GM23338 (cell line): Measurements from ENCODE around the gene P2RY4. TPM values are rescaled to one million over a fixed set of nuclear protein-coding genes. Genes with fewer than 3 reads are reported as not detected.

Experiments
- ATAC-seq: fragments of 200-7000 bp; cut with Tn5 transposase; 3 replicates; pipeline ENCODE4 v1.9.1; 2020
- DNase-seq: peaks from one replicate; pipeline ENCODE4 v3.0.0-alpha.2; 2015; ENCODE audit warnings: low spot score
- H2AFZ ChIP-seq: fragments of 200-600 bp; sonication (generic); 2 replicates; pipeline ENCODE4 v1.8.0; 2016; ENCODE audit warnings: antibody characterized with exemption, mild to moderate bottlenecking, moderate library complexity
- H3F3A ChIP-seq: fragments of 200-600 bp; sonication (generic); replicated peaks from 2 replicates; pipeline ENCODE4 v1.8.0; 2017; ENCODE audit warnings: antibody characterized with exemption, mixed run types, low read depth
- H3K27ac ChIP-seq: fragments of 200-600 bp; sonication (generic); 2 replicates; pipeline ENCODE4 v1.6.1; 2016; ENCODE audit warnings: low read depth
- H3K27me3 ChIP-seq: fragments of 200-600 bp; sonication (generic); 2 replicates; pipeline ENCODE4 v1.8.0; 2016; ENCODE audit warnings: mild to moderate bottlenecking, mixed run types, moderate library complexity; ENCODE audit not compliant: insufficient read depth
- H3K36me3 ChIP-seq: fragments of 200-600 bp; sonication (generic); 2 replicates; pipeline ENCODE4 v1.8.0; 2016; ENCODE audit warnings: mild to moderate bottlenecking; ENCODE audit not compliant: insufficient read depth
- H3K4me1 ChIP-seq: fragments of 200-600 bp; sonication (generic); 2 replicates; pipeline ENCODE4 v1.8.0; 2016; ENCODE audit warnings: mild to moderate bottlenecking, moderate library complexity; ENCODE audit not compliant: insufficient read depth
- H3K4me2 ChIP-seq: fragments of 200-600 bp; sonication (generic); 2 replicates; pipeline ENCODE4 v1.7.1; 2017; ENCODE audit warnings: mixed run types
- H3K4me3 ChIP-seq: fragments of 200-600 bp; sonication (generic); 2 replicates; pipeline ENCODE4 v1.6.1; 2016; ENCODE audit warnings: mixed run types
- H3K79me2 ChIP-seq: fragments of 200-600 bp; sonication (generic); replicated peaks from 2 replicates; pipeline ENCODE4 v1.8.0; 2017; ENCODE audit warnings: mild to moderate bottlenecking; ENCODE audit not compliant: insufficient read depth
- H3K9me2 ChIP-seq: fragments of 200-600 bp; sonication (generic); 2 replicates; pipeline ENCODE4 v1.8.0; 2017; ENCODE audit not compliant: insufficient read depth
- H4K20me1 ChIP-seq: fragments of 200-600 bp; sonication (generic); replicated peaks from 2 replicates; pipeline ENCODE4 v1.8.0; 2017; ENCODE audit warnings: mild to moderate bottlenecking; ENCODE audit not compliant: insufficient read depth
- H3K27ac Mint-ChIP-seq: 2 replicates; pipeline ENCODE4 v1.8.0; 2020; ENCODE audit warnings: inconsistent platforms, mild to moderate bottlenecking, moderate library complexity, mixed read lengths
- H3K27me3 Mint-ChIP-seq: 3 replicates; pipeline ENCODE4 v1.8.0; 2022; ENCODE audit warnings: low read depth, mild to moderate bottlenecking, moderate library complexity, mixed read lengths, inconsistent platforms; ENCODE audit not compliant: insufficient read depth, poor library complexity
- H3K36me3 Mint-ChIP-seq: 3 replicates; pipeline ENCODE4 v1.8.0; 2021; ENCODE audit warnings: low read depth, mild to moderate bottlenecking, inconsistent platforms, moderate library complexity, mixed read lengths
- H3K4me1 Mint-ChIP-seq: 3 replicates; pipeline ENCODE4 v1.8.0; 2020; ENCODE audit warnings: mild to moderate bottlenecking, inconsistent platforms, mixed read lengths
- H3K4me3 Mint-ChIP-seq: 3 replicates; pipeline ENCODE4 v1.8.0; 2021; ENCODE audit warnings: moderate library complexity, mild to moderate bottlenecking, inconsistent platforms, mixed read lengths
- H3K9me3 Mint-ChIP-seq: 3 replicates; pipeline ENCODE4 v1.8.0; 2020; ENCODE audit warnings: moderate library complexity, mild to moderate bottlenecking, inconsistent platforms, mixed read lengths
- CREB1 ChIP-seq: fragments of 250-450 bp; sonication (Bioruptor Pico); IDR thresholded peaks from 2 replicates; pipeline ENCODE4 v1.5.0; 2020; ENCODE audit warnings: low read depth, mild to moderate bottlenecking, moderate library complexity
- ETS1 ChIP-seq: IDR thresholded peaks from 2 replicates; pipeline ENCODE4 v1.6.1; 2016; ENCODE audit warnings: antibody characterized with exemption
- EZH2phosphoT487 ChIP-seq: fragments of 200-600 bp; sonication (generic); IDR thresholded peaks from one replicate; pipeline ENCODE4 v1.8.1; 2018; ENCODE audit warnings: antibody characterized with exemption; ENCODE audit not compliant: unreplicated experiment
- NANOG ChIP-seq: IDR thresholded peaks from 2 replicates; pipeline ENCODE4 v1.6.1; 2016; ENCODE audit warnings: antibody characterized with exemption, borderline replicate concordance
- REST ChIP-seq: IDR thresholded peaks from one replicate; pipeline ENCODE4 v1.6.1; 2018; ENCODE audit warnings: antibody characterized with exemption; ENCODE audit not compliant: unreplicated experiment
- STAT1 ChIP-seq: IDR thresholded peaks from one replicate; pipeline ENCODE4 v1.6.1; 2016; ENCODE audit warnings: antibody characterized with exemption; ENCODE audit not compliant: unreplicated experiment
- ZNF114 ChIP-seq: fragments of 250-450 bp; sonication (Bioruptor Pico); IDR thresholded peaks from 2 replicates; pipeline ENCODE4 v1.5.0; 2020; ENCODE audit warnings: mild to moderate bottlenecking, moderate library complexity
- ZNF462 ChIP-seq: fragments of 250-450 bp; sonication (Bioruptor Pico); IDR thresholded peaks from 2 replicates; pipeline ENCODE4 v1.5.0; 2020; ENCODE audit warnings: mild to moderate bottlenecking, moderate library complexity
- polyA plus RNA-seq: library from polyadenylated mRNA; unstranded; fragments of >200 nt; fragmentation: Nextera tagmentation; extraction: Ambion mirVana; gene quantifications from 2 replicates; pipeline ENCODE4 v1.2.1, GENCODE V29; 2016
- total RNA-seq: library from RNA; depleted of rRNA; stranded (reverse); fragments of >200 nt; shearing (Covaris generic); gene quantifications from 2 replicates; pipeline ENCODE4 v1.2.3, GENCODE V29; 2014

The P2RY4 gene
- total and polyA plus RNA-seq, 2 experiments from 2014 or later, result 0.73 TPM; not detected in 1

- Histone ChIP-seq H3F3A (no peaks in the 10 kb centered on the region), H4K20me1 (no peaks in the 10 kb centered on the region), H3K27me3 (no peaks in the 10 kb centered on the region), H3K4me3 (no peak overlapping the region), H3K36me3 (no peaks in the 10 kb centered on the region), H3K79me2 (no peaks in the 10 kb centered on the region), H3K27ac (no peak overlapping the region), H3K4me2 (no peak overlapping the region), H3K9me2 (no peaks in the 10 kb centered on the region), H3K4me1 (no peaks in the 10 kb centered on the region), H2AFZ (no peak overlapping the region)
- Mint-ChIP-seq H3K36me3 (no peaks in the 10 kb centered on the region), H3K9me3 (no peaks in the 10 kb centered on the region), H3K4me1 (peaks cover 12% of the 10 kb centered on the region), H3K27ac (no peak overlapping the region), H3K4me3 (no peak overlapping the region), H3K27me3 (no peaks in the 10 kb centered on the region)
- DNase-seq (no peak), ATAC-seq (no peak)
- no peak for TF ChIP-seq CREB1
- no peak for TF ChIP-seq ZNF462 (CRISPR knock-in tag)
- TF ChIP-seq ETS1, result no peak
- TF ChIP-seq EZH2phosphoT487, result no peak
- TF ChIP-seq ZNF114, result no peak
These were observed 18.5 kb downstream of the P2RY4 start for GRCh38 chrX:70241501-70241900.

- Histone ChIP-seq H4K20me1 (no peaks in the 10 kb centered on the region), H3K27ac (no peak overlapping the region), H3K4me3 (no peak overlapping the region), H3F3A (no peaks in the 10 kb centered on the region), H3K4me2 (no peak overlapping the region), H3K79me2 (no peaks in the 10 kb centered on the region), H3K36me3 (no peaks in the 10 kb centered on the region), H2AFZ (no peak overlapping the region), H3K9me2 (no peaks in the 10 kb centered on the region), H3K4me1 (no peaks in the 10 kb centered on the region), H3K27me3 (no peaks in the 10 kb centered on the region)
- TF ChIP-seq REST (no peak), ZNF114 (no peak), NANOG (no peak), STAT1 (no peak), ETS1 (no peak)
- ATAC-seq (no peak), DNase-seq (no peak)
- Mint-ChIP-seq H3K27ac (no peak overlapping the region), H3K9me3 (no peaks in the 10 kb centered on the region), H3K4me3 (no peak overlapping the region), H3K36me3 (no peaks in the 10 kb centered on the region), H3K27me3 (no peaks in the 10 kb centered on the region), H3K4me1 (peaks cover 12% of the 10 kb centered on the region)
These were observed 19.3 kb downstream of the P2RY4 start for GRCh38 chrX:70240751-70241150.
